HG02840 (cell line): Measurements from ENCODE around the gene UPF3A.
"Not testable (repeated sequence)": the region's sequence is repeated elsewhere in the genome, so short reads cannot be mapped to it uniquely, and the experiment has no call there.

Experiments
- ATAC-seq: cut with Tn5 transposase; IDR thresholded peaks from one replicate; pipeline ENCODE4 v1.9.1; 2021; ENCODE audit warnings: mild to moderate bottlenecking, moderate library complexity, moderate number of reproducible peaks; ENCODE audit not compliant: unreplicated experiment, low FRiP score

Gene UPF3A, protein sequence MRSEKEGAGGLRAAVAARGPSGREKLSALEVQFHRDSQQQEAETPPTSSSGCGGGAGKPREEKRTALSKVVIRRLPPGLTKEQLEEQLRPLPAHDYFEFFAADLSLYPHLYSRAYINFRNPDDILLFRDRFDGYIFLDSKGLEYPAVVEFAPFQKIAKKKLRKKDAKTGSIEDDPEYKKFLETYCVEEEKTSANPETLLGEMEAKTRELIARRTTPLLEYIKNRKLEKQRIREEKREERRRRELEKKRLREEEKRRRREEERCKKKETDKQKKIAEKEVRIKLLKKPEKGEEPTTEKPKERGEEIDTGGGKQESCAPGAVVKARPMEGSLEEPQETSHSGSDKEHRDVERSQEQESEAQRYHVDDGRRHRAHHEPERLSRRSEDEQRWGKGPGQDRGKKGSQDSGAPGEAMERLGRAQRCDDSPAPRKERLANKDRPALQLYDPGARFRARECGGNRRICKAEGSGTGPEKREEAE

DNA sequence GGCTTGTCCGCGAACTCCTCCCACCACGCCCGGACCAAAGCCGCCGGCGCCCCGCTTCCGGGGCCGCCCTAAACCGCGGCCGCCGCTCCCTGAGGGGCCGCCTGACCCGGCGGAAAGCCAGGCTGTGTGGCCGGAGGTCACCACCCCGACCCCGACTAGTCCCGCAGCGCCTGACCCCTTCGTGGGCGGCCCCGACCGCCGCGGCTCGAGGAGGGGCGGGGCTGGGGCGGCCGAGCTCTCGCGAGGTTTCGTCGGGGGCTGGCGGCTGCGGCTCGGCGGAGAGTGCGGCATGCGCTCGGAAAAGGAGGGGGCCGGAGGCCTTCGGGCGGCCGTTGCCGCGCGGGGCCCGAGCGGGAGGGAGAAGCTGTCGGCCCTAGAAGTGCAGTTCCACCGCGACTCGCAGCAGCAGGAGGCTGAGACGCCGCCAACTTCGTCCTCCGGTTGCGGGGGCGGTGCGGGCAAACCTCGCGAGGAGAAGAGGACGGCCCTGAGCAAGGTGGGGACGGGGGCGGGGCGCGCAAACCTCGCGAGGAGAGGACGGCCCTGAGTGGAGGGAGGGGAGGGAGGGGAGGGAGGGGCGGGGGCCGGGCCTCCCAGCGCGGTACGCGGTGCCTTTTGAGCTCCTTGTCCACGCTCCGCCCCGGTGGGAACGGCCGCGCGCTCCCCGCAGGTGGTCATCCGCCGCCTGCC lies at the start of gene UPF3A:
Gene UPF3A, plus strand, starts transcription at position 251 of the 690 bp plus-strand sequence. Its CDS starts 39 bp downstream, at position 290.
- ATAC-seq = peak; percentile 73

- no peak for ATAC-seq
These were observed 49.5 kb upstream of the UPF3A start for GRCh38 chr13:114231886-114232285.

DNA sequence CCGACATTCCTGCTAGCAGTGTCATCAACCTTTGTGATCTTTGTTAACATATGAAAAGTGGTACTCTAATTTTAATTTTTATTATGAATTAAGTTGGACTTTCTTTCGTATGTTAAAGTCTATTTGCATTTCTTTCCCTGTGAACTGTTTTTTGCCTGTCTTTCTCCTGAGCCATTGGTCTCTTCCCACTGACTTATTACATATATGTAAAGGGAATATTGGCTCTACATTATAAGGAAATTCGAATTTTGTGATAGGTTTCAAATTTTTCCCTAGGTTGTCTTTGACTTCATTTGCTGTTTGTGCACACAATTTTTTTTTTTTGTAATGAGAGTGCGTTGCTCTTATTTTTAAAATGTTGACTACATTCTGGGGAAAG lies 47.1 kb upstream of the UPF3A start:
- no peak for ATAC-seq

DNA sequence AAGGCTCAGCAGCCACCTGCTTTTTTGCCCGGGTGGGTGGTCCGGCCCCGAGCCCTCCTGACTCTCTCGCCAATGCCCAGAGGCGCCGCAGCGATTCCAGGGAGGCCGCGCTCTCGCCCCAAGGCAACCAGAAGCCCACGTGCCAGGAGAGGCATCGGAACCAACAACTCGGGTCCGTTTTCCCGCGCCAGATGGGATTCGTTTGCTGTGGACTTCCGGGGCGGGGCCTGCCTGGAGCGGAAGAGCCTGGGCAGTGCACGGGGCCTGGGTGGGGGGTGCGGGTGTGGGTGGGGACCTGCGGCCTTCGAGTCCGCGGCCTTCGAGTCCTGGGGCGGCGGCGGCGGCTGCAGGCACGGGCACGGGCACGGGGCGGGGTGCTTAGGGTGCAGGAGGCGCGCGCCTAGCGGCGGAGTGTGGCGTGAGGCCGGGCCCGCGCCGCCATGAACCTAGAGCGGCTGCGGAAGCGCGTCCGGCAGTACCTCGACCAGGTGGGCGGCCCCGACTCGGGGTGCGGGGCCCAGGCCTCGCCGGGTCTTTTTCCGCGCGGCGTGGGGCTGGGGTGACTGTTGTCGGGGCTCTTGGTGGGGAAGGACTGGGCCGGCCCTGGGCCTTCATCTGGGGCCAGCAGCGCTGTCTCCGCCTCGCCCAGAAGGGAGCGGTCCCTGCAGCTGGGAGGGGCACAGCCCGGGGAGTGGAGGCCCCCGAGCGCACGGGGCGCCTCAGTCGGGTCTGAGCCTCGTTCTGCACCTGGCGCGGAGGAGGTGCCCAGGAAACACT lies 46.6 kb upstream of the UPF3A start, which contains the start of gene CDC16:
Gene CDC16, plus strand, starts transcription at position 253 of the 777 bp plus-strand sequence. Its CDS starts 188 bp downstream, at position 441.
- peak; percentile 85 for ATAC-seq

DNA sequence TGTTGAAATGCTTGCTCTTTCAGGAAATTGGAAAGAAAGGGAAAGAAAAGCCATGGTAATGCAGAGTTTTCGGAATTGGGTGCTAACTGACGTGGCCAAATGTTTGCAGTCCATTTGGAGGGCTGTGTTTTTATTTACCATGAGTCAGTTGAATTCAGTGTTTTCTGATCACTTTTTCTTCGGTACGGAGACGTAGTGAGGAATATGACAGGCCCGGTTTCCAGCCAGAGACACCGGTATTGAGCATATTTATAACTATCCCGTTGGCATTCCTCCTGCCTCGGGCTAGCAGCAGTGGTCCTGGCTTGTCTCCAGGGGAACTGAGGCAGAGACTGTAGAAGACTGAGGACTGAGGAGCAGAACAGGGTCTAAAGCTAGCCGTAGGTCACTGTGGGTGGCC lies 45.7 kb upstream of the UPF3A start:
- no peak for ATAC-seq

DNA sequence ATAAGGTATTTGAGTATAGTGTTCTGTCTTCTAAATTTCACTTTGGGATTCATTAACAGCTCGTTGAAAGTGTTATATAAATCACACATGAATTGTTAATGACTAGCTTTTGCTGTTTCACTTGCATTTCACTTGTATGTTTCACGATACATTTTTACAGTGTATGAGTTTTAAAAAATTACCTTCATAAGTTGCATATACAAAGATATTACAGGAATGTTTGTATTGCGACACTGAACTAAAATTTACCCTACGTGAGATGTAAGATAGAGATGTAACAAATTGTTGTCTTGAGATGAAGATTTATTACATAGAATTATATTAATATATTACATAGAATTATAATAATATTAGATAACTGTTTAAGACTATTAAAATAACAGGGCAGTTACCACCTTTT lies 45.2 kb upstream of the UPF3A start:
- ATAC-seq = no peak

DNA sequence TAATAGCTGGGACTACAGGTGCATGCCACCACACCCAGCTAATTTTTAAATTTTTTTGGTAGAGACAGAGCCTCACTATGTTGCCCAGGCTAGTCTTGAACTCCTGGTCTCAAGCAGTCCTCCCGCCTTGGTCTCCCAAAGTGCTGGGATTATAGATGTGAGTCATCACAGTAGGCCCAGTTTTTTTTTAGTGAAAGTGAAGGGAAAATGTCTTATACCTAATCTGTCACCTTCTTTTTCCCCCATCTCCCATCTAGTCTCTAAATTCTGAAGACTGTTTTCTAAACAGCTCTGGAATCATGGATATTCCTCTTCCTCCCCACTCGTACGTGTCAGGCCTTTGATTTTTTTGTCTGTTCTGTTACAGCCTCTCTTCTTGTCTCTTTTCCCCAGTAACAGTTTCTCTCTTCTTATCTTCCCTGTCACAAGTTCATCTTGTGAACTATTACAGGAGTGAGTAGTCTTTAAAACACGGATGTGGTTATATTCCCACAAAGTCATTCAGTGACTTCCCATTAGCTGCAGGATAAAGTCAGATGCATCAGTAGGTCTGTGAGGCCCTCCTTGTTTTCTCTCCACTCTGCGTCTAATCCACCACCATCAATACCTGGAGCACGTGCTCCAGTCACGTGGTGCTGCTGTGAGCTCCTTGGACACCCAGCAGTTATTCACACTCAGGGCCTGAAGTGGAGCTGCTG lies 43.8 kb upstream of the UPF3A start:
- ATAC-seq = no peak

- ATAC-seq = no peak
These were observed 39.5 kb upstream of the UPF3A start for GRCh38 chr13:114241918-114242317.

GRCh38 chr13:114243971-114244370 lies 37.4 kb upstream of the UPF3A start:
- ATAC-seq = no peak

- no peak for ATAC-seq
These were observed 36.8 kb upstream of the UPF3A start for GRCh38 chr13:114244637-114245036.

GRCh38 chr13:114248011-114248410 lies 33.4 kb upstream of the UPF3A start:
- no peak for ATAC-seq

DNA sequence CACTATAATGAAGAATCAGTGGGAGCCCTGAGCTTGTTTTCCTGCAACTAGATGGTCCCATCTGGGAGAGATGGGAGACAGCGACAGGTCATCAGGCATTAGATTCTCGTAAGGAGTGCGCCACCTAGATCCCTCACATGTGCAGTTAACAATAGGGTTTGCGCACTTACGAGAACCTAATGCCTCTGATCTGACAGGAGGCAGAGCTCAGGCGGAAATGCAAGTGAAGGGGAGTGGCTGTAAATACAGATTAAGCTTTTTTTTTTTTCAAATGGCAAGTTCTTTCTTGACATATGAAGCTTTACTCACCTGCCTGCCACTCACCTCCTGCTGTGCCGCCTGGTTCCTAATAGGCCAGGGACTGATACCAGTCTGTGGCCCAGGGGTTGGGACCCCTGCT lies 32.3 kb upstream of the UPF3A start:
- no peak for ATAC-seq

DNA sequence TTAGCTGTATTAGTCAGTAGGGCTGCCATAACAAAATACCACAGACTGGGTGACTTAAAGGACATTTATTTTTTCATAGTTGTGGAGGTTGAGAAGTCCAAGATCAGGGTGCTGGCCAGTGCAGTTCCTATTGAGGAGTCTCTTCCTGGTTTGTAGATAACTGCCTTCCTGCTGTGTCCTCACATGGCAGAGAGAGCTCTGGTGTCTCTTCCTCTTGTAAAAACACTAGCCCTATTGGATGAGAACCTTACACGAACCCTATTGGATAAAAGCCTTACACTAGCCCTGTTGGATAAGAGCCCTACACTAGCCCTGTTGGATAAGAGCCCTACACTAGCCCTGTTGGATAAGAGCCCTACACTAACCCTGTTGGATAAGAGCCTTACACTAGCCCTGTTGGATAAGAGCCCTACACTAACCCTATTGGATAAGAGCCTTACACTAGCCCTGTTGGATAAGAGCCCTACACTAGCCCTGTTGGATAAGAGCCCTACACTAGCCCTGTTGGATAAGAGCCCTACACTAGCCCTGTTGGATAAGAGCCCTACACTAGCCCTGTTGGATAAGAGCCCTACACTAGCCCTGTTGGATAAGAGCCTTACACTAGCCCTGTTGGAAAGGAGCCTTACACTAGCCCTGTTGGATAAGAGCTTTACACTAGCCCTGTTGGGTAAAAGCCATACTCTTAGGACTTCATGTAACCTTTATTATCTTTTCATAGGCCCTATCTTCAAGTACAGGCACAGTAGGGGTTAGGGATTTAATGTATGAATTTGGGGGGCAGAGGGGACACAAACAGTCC lies 29.6 kb upstream of the UPF3A start:
- not testable (repeated sequence) for ATAC-seq

DNA sequence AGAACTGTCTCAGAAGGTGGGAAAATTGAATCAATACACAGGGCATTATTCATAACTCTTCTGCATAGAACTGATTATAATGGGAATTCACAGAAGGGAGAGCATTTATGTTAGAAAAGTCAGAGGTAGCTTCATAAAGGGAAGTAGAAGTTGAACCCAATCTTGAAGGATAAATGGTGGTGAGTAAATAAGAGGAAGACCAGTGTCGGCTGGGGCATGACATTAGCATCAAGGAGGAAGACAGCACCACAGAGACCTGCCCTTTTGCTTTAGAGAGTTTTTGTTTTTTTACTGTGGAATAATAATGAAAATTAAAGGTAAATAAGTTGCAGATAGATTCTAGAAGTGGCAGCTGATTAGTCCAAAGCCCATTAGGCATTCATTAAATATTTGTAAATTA lies 24.9 kb upstream of the UPF3A start:
- no peak for ATAC-seq

- ATAC-seq = no peak
These were observed 24.4 kb upstream of the UPF3A start for GRCh38 chr13:114257014-114257413.

DNA sequence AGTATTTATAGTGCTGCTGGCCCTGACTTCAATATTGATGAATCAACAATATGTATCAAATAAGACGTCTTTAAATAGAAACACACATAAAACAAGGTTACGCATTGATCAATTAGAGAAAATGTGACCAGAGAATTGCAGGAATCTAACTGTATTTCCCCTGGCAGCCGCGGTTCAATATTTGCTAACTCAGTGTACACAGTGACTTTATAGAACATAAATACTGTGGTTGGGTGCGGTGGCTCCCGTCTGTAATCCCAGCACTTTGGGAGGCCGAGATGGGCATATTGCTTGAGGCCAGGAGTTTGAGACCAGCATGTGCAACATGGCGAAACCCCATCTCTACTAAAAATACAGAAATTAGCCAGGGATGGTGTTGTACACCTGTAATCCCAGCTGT lies 22.8 kb upstream of the UPF3A start:
- ATAC-seq = no peak

DNA sequence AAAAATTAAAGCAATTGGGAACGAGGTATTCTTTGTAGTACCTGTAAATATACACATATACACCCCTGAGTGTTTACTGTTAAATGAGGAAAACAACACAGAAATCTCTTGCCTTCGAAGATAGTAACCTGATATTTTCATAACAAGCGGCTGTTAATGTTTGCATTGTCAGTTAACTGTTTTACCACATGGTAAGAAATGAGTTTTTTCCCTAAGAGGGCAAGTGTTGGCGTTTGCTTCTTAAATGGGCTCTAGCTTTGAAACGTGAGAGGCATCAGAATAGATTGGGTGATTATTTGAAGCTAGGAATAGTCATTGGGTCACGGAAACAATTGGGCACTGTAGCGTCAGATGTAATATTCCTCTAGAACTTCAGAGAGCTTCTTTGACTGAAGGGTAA lies 22.0 kb upstream of the UPF3A start:
- no peak for ATAC-seq

GRCh38 chr13:114259974-114260373 lies 21.4 kb upstream of the UPF3A start:
- ATAC-seq = no peak

DNA sequence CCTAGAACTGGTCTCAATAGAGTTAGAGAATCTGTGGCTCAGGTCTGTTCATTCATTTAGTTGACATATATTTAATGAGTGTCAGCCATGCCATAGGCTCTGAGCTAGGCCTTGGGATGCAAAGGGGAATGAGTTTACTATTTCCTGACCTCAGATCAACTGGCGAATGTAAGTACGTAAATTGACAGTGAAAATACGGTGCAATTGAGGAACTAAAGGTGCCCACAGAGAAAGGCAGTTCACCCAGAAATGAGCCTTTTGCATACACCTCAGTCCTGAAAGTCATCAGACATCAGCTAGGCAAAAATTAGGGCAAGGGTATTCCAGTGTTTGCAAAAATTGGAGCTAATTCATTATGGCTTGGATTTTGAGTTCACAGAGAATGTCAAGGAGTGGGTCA lies 20.6 kb upstream of the UPF3A start:
- ATAC-seq = no peak
